GM19023 (cell line): Measurements from ENCODE around the gene ANO7.

Experiments used
- ATAC-seq: cut with Tn5 transposase; IDR thresholded peaks from one replicate; pipeline ENCODE4 v1.9.1; 2021; ENCODE audit warnings: mild to moderate bottlenecking, moderate library complexity; ENCODE audit not compliant: unreplicated experiment

Gene ANO7

DNA sequence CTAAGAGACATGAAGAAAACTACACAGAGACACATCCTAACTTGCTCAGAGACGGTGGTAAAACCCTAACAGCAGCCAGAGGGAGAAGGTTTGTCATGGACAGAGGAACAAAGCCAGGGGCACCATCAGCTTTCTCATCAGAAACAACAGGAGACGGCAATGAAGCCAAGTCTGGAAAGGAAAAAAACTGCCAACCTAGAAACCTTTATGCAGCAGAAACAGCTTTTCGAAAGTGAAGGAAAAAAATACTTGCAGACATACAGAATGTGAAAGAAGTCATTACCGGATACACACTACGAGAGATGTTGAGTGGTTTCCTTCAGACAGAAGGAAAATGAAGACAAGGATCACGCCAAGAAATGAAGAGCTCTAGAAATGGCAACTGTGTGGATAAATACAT lies 55.9 kb downstream of the ANO7 start:
- ATAC-seq = no peak

DNA sequence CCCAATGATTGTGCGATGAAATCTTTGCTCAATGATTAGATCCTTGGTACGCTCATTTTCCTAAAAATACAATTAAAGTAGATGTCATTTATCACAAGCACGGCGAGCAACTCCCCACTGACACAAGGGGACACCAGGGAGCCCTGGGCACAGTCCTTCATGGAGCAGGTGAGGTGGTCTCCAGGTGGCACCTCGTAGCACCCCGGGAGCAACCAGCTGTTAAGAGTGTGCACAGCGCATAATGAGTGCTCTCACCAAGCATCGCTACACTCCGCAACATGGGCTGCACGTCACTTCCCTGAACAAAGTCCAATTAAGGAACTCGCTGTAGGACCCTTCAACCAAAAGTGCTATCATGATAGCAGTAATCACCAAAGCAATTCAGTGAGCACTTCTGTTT lies 59.8 kb downstream of the ANO7 start:
- no peak for ATAC-seq

DNA sequence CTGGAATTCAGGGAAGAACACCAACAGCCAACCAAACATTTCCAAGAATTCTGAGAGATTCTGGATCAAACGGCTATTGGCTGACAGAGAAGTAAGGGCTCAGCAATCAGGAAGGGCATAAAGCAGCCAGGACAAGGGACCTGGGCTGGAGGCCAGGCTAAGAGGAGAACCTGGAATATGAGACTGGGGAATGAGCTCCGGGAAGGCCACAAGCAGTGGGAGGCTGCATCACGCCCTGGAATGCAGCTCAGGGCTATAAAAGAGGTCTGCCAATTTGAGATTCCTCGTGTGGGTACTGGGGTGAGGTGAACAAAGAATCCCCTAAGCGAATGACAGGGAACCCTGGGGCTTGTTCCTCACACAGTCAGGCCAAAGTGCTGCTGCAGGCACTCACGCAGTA lies 60.4 kb downstream of the ANO7 start:
- ATAC-seq = no peak

DNA sequence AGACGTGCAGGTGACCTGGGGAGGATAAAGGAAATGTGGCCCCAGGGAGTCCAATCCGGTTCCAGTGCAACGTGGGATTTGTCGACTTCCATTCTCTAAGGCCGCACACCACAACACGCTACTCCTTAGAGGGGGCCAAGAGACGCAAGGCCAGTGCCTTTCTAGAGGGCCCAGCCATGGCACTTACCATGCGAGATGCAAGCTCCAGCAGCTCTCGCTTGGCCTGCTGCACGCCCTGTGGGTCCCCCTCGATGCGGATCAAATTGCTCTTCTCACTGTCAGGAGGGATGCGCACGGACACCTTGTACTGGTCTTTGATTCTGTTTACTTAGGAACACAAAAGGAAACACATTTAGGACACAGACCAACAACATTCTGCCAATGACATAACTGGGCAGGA lies 61.2 kb downstream of the ANO7 start:
- no peak for ATAC-seq

DNA sequence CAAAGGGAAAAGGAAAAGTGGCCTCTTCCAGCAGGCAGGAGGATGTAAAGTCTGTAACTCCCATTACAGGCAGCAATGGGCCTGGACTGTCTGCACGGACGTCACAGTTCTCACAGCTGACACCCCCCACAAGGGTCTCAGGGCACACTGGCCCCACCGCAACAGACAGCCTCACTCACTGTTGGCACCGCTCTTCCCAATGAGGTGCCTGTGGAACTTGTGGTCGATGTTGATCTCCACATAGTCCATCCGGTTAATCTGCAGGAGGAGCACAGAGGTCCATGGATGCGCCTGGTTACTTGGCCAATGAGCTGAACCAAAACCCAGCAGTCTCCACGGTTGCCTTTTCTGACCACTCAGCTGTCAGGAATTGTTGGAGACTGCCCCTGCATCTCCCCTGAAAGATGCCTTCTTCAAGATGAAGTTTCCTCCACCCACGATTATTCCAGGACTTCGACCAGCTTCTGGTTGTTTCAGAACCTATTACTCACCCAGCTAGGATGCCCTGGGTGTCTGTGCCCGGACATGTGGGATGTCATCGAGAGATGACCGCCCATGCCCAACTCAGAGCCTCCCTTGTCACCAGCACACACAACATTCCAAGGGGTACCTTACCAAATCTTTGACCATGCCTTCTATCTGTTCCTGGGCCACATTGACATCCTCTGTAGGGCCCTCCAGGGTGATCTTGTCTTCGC lies 64.5 kb downstream of the ANO7 start:
- no peak for ATAC-seq

DNA sequence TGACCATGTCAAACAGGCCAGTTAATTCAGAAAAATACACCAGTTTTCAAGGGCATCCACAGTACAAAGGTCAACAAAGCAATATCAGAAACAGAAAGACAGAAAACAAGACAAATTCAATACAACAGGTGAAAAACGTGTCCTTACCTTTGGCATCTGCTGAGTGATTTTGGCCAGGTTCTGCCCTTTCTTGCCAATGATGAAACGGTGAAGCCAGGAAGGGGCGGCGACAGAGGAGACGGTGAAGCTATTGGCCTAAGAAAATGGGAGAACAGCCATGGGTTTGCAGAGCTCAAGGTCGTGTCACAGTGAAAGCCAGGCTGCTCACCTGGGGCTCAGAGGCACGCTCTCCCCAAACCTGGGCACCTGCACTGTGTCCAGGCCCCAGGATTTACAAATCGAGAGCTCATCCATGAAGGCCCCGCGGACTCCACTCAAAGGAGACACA lies 66.5 kb downstream of the ANO7 start:
- ATAC-seq = no peak

DNA sequence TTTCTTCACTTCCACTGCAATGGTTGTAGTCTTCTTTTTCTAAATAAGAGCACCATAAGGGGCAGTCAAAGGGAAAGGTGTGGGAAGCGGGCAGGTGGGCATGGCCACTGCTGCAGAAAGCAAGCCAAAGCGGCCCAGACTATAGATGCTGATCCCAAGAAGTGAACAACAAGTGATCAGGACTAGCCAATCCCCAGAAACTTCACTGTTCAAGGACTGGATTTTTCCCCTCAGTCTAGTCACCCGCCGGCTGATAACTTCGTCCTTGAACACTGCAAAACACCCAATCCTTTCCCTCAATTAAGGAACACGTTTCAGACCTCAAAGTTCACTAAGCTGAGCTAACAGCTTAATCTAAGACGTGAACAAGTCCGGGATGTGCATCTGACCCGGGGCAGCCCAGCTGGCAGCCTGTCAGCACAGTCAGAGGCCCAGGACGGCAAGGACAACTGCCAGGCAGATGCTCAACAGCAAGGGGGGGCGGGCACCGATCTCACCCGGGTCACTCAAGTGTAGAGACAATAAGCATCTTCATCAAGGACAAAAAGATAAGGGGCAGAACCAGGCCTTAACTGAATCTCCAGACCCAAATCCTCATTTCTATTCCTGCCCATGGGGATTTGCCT lies 67.2 kb downstream of the ANO7 start:
- no peak for ATAC-seq

DNA sequence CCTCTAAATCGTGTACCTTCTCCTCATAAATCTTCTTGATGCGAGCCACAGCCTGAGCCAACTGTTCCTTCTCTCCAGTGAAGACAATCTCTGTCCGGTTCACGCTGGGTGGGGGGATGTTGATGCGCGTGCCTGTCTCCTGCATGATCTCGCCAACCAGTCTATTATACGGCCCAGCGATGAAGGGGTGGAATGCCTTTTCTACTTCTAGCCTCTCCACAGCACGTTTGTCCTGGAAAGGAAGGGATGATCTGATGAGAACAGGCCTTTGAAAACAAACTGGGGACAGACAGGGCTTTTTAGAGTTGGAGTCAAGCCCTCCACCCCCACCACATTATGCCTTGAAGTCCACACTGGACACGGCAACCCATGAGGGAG lies 67.7 kb downstream of the ANO7 start:
- no peak for ATAC-seq

DNA sequence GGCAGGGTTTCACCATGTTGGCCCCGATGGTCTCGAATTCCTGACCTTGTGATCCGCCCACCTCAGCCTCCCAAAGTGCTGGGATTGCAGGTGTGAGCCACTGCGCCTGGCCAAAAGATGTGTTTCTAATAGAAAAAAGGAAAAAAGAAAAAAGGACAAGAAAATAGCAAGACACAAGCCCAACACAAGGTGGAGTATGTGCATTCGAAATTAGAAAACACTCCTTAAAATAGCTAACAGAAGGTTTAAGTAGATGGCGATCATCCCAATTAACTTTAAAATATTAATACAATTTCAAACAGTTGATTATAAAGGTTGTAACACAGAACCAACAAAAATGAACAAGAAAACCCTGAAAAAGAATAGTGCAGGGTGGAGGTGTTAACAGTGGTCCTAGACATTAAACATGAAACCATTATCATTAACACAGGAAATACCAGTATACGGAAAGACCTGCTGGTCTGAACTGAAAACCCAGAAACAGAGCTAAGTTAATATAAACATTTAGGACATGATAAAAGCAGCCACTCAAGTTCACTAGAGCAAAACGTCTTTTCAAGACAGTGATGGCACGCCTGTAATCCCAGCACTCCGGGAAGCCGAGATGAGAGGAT lies 69.0 kb downstream of the ANO7 start:
- no peak for ATAC-seq

DNA sequence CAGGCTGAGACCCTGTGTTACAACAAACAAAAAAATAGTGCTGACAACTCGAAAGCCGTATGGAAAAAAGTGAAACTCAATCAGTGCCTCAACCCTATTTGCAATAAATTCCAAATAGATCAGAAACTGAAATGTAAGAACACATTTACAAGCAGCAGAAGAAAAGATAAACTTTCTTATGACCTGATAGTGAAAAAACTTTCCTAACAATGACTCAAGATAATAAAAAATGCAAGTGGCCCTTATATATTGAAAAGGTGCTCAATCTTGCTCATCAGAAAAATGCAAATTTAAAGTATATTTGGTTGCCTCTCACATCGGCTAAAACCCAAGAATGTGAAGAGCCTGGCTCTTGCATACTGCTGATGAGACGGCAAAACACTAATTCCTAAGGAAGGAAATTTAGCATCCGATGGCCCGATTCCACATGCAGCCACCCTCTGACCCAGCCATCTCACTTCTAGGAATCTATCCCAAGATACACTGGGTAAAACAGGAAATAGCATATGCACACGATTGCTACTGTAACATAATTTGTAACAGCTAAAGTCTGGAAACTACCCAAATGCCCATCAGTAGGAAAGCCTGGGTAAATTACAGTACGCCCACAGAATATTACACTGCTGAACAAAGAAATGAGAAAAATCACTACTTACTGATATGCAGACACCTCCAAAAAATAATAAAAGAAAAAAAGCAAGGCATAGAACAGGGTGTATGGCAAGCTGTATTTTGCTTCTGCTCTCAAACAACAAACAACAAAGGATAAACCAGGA lies 70.2 kb downstream of the ANO7 start:
- ATAC-seq = no peak

DNA sequence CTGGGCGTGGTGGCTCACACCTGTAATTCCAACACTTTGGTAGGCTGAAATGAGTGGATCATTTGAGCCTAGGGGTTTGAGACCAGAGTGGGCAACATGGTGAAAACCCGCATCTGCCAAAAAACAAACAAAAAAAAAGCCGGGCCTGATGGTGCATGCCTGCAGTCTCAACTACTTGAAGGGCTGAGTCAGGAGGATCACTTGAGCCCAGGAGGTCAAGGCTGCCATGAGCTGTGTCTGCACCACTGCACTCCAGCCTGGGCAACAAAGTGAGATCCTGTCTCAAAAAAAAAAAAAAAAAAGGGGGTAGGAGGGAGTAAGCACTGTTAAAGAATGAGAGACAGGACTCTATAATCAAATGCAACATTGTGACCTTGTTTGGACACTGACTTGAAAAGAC lies 72.4 kb downstream of the ANO7 start:
- no peak for ATAC-seq

DNA sequence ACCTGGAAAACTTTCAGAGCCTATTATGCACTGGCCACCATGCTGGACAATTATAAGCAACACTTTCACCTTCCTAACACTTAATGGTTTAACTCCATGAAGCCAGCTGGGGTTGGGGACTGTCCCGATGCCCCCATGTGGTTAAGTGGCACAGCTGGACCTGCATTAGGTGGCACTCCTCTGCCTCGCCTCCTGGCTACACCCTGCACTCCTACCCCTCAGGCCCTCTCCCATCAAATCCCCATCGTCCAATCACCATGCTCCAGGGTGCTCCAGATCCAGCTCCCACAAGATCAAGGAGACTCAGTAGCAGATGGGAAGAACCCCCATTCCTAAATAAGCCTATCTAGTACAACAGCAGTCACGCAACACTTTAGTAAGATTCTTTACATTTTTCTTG lies 73.2 kb downstream of the ANO7 start:
- ATAC-seq = no peak

DNA sequence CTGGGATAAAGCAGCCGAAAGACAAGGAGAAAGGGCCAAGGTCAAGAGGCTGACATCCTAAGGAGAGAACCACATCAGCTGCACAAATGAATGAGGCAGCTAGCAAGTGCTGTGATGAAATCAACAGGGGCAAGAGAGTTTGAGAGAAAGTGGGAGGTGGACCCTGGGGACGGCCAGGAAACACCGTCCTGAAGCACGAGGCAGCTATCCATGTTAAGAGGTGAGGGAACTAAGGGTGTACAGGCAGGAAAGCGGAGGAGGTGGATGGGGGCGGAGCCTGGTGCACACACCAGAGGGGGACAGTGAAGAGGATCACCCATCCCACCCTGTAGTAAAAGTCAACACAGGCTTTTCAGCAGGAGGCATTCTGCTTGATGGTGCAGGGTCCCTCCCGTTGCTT lies 74.6 kb downstream of the ANO7 start:
- no peak for ATAC-seq

DNA sequence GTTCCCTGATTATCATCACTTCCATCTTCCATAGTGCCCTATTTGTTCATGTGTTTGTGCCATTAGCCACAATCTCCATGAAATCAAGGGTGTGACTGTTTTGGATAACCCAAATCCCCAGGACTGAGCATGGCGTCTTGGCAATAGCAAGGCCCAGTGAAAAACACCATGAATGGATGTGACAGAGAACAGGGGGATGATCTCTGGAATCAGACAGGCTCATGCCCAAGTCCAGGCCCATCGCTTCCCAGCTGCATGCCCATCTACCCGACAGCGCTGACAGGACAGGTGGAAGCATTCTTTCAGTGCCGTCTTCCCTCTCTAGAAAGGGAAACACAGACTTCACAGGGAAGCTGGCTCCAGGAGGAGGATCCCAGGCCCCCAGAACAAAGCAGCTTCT lies 77.0 kb downstream of the ANO7 start:
- ATAC-seq = no peak

DNA sequence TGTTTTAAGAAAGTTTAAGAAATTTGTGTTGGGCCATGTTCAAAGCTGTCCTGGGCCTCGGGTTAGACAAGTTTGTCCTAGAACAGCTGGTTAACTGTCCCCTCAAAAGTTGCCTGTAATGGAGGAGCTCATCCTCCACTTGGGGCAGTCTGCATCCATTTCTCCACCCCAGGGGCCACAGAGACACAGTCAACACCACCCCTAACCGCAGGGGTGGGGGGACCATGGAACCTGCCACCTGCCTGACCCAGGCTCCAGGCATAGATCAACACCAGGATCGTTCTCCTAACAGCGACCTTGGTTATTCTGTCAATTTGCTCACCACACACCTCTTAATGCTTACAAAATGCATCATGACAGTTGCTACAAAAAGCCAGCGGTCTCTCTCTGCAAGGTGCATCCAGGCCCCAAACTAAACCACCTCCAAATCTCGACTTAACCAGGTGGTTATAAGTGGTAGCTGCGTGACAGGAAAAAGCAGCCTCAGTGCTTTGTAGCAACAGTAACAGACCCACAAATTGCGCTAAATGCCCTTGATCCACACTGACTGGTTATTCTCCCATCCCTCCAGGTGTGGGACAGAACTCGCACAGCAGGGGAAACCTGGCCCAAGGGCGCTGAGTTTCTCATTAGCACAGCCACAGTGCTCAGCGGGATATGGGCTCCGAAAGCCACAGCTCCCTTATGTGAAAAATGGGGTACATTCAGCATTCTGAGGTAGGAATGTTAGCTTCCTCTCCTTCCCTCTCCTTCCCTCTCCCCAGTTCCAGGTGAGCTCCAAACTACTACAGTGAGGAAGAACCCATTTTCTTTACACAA lies 79.0 kb downstream of the ANO7 start:
- ATAC-seq = no peak

DNA sequence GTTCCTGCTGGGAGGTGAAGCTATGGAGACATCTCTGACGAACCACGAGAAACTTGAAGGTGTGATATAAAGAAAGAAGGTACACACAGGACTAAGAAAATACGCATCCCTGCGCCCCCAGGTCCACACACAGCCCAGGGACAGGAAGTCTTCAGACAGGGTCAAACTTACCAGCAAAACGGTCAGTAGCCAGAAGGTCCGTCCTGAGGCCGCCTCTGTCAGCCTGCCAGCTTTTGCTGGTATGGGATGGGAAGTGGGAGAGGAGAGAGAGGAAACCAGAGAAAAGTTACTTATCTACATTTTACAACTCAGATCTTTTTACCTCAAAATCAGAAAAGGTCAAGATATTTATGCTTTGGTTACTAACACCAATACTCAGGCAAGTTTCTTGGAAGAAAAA lies 79.8 kb downstream of the ANO7 start:
- no peak for ATAC-seq

DNA sequence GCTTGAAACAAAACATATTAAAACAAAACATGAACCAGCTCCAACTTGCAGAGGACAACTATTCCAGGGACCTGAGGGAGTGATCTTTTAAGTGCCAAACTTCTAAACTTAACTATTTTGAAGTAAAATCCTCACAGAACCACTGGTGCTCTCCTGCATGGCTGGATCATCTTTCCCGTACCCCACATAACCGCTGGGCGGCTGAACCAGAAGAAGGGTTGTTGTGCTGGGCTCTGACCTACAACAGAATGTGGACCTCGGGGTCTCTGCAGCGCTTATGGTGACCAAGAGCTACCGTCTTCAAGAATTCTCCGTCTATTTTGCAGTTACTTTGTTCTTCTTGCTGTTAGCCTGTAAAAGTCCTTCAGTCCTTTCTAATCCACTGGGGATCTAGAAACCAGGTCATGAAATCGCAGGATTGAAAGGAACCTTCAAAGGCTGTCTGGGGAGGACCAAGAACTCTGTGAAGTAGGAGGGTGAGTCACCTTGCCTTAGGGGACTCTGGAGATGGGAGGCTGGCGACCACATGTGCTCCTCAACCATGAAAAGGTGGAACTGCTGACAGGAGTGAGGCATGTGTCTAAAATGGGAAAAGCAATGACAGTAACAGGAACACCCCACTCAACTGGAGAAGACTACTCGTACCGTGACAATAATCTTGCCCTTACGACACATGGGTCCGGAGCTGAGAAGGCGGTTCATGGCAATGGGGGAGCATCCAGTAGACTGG lies 80.4 kb downstream of the ANO7 start:
- ATAC-seq = no peak

DNA sequence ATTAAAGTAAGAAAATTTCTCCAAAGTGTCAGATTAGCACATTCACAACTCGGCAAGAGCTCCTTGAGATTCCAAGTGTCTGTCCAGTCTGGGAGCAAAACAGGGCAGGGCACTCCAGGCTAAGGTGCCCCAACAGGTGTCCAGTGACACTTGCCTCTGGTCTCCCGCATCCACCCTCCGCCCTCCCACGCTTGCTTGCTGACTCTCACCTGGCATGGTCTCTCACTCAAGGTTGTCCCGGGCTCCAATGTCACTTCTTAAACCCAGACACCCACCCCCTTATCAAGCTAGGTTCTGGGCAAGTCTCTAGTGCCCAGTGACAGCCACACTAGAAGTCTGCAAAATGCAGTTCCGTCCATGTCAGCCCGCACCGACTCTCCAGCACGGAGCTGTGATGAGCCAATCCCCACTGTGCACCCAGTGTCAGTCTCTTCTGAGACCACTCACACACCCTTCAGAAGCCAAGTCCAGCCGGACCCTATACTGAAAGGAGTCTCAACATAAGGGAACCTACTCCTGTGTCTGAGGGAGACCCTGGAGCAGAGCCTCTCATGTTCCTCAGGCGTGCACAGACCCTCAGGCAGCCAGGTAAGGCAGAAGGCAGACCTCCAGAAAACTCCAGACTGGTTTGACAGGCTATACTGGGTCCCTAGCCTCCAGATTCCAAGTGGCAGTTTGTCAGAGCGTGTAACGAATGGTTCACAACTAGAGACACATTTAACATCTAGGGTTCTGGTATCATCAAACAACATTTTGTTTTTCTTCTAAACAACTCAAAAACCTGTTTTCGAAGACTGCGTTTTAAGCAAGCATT lies 81.4 kb downstream of the ANO7 start:
- ATAC-seq = no peak

DNA sequence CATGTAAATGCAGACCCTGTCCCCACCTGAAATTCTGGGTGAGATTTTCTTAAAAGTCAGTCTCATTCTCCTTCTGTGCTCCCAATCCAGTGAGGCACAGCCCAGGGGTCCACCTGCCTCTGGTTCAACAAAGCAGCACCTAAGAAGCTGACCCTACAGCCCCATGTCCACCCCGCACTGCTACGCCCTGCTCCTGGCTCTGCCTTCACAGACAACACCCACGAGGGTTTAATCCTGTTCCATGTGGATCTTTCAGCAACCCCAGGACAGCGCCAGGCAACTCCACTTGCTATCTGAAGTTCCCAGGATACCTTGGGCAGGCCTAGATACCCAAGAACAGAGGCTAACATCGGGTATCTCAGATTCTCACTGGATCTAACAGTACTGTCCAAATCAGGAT lies 82.1 kb downstream of the ANO7 start:
- ATAC-seq = no peak
